DMS153 treated with DMSO at 0.1 percent for 48 hours (cell line): Measurements from ENCODE around the gene RASGRP3.
"Not testable (repeated sequence)": the region's sequence is repeated elsewhere in the genome, so short reads cannot be mapped to it uniquely, and the experiment has no call there.

Experiments
- DNase-seq: peaks from one replicate; lab custom pipeline; 2025; ENCODE audit not compliant: unreplicated experiment; lab: John Stamatoyannopoulos, UW

The RASGRP3 gene, protein sequence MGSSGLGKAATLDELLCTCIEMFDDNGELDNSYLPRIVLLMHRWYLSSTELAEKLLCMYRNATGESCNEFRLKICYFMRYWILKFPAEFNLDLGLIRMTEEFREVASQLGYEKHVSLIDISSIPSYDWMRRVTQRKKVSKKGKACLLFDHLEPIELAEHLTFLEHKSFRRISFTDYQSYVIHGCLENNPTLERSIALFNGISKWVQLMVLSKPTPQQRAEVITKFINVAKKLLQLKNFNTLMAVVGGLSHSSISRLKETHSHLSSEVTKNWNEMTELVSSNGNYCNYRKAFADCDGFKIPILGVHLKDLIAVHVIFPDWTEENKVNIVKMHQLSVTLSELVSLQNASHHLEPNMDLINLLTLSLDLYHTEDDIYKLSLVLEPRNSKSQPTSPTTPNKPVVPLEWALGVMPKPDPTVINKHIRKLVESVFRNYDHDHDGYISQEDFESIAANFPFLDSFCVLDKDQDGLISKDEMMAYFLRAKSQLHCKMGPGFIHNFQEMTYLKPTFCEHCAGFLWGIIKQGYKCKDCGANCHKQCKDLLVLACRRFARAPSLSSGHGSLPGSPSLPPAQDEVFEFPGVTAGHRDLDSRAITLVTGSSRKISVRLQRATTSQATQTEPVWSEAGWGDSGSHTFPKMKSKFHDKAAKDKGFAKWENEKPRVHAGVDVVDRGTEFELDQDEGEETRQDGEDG

DNA sequence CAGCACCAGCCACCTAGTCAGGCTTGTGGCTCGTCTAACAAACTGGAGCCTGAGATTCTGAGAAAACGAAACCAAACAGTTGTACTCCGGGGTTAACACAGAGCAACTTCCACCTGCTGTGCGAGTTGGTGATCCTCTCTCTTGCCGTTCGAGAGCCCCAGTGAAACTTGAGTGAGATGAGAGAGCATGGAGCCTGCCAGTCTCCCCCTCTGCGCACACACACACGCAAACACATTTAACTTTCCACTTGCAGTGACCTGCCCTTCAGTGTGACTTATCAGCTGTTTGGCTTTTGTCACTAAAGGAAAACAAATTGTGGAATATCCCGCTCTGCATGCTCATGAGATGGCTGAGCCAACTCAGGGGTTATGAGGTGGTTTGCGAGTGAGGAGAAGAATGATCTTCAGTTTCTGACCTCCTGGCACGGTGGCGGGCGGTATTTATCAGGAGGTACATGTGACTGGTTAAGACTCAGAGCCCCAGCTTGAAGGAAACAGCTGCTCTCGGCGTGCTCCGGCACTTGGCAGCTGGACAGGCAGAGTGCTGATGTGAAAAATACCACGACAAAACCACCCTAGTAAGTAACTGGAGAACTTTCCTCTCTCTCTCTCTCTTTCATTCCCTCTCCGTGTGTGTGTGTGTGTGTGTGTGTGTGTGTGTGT, at the start of gene RASGRP3:
Gene RASGRP3 (plus strand): TSS at position 519 of the 662 bp plus-strand sequence. CDS start 38,488 bp downstream, outside the sequence.
- peak; percentile 48 for DNase-seq

DNA sequence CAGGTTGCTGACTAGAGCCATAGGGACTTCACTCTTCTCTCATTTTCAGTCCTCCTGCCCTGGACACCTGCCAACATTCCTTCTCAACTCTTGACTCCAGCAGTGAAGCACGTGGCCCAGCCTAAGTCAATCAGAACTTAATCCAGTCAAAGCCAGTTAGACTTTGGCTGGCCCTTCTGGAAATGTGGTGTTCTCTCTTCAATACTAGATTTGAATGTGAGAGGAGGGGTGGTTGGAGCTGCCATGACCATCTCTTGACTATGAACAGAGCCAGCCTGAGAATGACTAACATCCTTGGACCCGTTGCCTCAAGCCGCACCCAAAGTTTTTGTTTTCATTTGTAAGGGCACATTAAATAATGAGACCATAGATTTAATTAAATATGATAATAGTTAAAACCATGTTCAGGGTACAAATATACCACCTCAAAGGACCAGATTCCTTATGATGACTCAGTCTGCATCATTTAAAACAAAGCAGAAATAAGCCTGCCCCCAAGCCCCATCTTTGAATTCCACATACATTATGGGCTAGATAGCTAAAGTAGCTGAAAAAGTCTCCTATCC, 49.7 kb upstream of the RASGRP3 start:
- DNase-seq, result no peak

DNA sequence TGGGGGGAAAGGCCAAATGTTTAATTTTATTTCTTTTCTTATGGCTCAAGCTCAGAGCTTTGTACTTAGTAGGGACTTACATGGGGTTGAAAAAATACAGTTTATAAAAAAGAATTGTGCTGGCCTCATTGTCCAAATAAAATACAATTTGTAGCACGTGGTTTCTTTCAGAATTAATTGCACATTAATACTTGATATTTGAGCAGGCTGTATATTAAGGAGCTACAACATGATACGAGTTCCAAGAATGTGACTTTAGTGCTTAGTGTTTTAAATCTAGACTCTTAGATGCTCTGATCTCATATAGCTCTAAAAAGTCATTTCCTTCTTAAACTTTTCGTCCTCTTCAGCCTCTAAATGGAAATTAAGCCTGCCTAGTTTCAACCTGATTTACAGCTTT, 46.4 kb upstream of the RASGRP3 start:
- no peak for DNase-seq

DNA sequence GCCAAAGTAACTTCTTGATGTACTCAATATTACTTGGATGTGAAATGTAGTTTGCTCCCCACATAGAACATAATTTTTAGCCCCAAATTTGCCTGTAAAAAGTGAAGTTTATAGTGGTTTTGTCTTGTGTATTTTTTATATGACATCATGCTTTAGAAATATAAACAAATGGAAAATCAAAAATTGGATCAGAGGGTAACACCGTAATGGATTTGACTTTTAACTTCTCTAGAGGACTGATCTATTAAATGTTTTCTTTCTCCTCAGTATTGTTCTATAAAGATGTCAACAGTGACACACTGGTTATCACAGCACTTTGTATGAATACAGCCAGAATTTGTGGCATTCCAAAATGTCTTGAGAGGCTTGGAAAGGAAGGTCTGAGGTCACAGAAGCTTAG, 45.6 kb upstream of the RASGRP3 start:
- no peak for DNase-seq

DNA sequence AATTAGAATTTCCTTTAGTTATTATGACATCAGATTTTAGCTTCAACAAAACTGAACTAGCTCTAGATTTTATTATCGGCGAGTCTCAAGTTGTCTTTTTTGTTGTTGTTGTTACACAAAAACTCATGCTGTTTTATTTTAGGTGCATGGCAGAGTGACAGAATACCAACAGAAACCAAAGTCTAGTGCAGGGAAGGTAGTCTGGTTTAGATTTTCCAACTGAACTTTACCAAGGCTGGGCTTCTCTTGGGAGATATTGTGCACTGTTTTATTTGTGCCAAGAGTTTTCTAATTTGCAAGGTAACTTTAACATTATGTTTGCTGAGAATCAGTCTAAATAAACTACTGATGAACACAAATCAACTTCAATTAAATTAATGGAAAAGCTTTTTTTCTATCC, 43.6 kb upstream of the RASGRP3 start:
- DNase-seq, result no peak

DNA sequence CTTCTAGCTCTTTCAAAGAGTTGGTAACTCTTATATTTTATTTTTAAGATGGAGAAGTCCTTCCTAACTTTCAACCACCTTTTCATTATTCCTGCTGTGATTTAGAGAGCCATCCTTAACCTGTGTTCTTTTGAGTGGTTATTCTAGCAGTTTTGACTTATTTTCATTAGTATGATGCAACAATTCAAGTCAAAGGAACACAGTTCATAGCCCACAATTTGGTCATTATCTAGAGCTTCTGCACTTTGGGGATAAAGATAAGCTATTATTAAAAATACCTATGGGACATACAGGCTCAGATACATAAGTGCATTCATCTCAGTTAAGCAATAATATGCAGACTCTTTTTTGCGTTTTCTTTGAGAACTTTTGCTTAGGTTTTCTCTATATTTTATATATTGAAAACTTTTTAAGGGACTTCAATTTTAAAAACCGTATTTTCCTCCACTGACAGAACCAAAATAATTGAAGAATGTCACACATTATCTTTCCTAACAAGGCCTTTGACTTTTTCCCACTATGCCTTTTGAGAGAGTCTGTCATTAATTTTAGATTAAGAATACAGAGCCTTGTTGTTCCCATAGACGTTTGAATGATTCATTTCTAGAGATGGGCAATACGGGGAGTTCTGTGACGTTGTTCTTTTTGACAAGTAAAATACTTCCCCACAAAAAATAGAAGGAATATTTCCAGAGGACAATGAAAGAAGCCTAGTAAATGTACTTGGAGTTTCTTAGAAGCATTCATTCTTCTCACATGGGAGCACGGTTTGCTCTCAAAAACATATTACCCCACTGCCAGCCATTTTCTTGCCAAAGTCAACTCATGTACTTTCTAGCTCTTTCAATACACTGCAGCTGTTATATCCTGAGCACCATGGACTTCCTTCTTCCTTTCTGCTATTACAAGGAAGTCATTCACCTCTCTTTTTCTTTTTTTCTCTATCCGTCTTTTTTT, 42.9 kb upstream of the RASGRP3 start:
- no peak for DNase-seq

DNA sequence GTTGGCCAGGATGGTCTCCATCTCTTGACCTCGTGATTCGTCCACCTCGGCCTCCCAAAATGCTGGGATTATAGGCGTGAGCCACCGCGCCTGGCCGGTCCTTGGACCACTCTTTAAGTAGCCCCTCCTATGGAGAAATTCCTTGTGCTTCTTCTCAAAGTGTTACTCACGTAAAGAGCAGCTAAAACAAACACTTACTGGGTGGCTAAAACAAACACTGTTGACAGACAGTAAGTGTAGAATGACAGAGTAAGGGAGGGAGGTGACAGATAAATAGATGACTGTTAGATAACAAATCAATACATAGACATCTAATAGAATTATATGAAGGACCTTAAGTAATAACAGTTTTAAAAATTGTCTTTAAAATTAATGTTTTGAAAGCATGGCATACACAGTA, 40.9 kb upstream of the RASGRP3 start:
- DNase-seq, result no peak

DNA sequence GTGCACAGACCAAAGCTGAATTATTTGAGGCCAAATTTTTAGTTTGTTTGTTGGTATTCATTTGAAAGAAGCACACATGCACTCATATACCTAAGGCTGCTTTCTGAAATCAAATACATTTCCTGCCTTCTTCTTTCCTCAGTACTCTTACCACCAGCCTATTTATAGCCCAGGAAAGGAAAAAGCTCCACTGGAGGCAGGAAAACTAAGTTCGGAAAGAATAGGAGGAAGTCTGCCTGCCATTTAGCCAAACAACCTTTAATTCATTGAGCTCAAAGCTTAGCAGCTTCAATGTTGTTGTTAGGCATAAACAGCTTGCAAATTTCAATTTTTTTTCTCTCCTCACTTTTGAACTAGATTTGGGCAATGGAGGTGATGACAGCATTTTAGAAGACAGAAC, 40.4 kb upstream of the RASGRP3 start:
- no peak for DNase-seq

DNA sequence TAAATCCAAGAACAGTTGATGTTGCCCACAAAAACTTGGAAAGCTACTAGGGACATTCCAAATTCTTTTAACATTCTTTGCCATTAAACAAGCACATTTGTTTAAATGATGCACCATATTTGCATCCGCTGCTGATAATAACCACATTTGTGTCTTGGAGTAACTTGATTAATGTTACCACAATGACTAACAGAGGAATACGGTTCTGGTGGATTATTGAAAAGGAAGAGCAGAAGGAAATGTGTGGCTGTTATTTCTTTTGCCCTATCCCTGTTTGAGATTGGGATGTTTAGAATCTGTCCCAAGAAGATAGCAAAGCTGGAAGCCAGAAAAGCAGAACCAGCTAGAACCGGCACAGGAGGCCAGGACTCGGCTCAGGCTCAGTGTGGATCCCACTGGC, 39.2 kb upstream of the RASGRP3 start:
- no peak for DNase-seq

DNA sequence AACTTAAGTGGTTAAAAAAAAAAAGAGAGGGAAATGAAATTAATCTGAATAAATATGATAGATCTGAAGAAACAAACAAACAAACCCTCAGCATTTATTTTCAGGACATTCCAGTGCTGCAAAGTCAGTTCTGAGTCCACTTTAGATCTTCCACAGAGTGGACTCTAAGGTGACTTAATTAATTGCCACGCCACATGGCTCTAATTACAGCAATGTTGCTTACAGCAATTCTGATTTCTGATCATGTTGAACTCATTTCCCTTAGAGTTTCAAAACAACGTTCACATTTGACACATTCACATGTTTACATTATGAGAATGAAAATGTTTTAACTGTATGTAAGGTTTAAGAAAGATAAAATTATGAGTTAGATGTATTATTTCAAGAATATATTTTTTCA, 38.6 kb upstream of the RASGRP3 start:
- no peak for DNase-seq

DNA sequence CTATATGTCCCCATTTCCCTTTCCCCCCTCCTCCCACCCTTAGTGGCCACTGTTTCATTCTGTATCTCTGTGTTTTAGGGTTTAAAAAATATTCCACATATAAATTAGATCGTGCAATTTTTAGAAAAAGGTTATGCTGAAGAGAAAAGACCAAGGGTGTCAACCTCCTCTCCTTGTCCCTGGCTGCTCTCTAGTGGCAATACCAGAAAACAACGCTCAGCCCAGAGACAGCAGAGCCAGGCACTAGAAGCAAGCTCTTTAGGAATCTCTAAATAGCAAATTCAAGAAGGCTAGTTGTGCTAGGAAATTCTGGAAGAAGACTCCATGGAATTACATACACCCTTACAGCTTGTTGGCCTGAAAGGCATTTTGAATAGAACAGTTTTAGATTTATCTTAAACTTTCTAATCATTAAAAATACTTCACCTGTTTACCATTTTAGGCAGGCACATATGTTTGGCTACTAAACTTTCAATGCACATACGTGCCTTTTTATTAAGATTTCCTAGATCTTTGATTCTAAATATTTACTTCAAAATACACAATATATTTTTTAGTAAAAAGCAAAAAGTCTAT, 35.1 kb upstream of the RASGRP3 start:
- peak; percentile 2 for DNase-seq

DNA sequence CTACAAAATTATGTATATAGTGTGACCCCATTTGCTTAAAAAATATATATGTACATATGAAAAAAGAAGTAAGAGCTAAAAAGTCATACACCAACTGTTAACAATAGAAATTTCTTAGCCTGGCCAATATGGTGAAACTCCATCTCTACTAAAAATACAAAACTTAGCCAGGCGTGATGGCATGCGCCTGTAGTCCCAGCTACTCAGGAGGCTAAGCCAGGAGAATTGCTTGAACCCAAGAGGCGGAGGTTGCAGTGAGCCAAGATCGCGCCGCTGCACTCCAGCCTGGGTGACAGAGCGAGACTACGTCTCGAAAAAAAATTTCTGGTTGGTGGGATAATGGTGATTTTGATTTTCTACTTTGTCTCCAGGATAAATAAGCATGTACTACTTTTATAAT, 34.4 kb upstream of the RASGRP3 start:
- not testable (repeated sequence) for DNase-seq

DNA sequence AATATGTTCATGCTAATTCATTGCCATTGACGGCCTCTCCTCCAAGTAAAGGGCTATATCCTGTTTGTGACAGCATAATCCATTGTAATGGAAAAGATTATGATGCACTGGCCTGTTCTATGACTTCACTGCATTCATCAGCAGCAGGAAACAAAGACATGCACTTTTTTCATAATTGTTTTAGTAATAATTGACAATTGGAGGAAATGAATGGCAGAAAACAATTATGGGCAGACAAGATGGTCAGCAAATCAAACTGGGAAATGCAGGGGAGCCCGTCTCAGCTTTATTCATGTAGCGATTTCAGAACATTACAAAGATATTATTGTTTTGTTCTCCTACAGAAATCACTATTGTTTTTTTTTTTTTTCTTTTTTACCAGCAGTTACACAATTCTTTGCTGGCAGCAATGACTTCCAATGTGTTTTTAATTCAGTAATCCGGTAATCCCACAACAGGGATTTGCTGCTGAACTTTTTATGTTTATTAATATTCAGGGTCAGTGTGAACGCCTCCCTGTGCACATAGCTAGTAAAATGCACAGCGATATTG, 33.8 kb upstream of the RASGRP3 start:
- DNase-seq, result no peak

DNA sequence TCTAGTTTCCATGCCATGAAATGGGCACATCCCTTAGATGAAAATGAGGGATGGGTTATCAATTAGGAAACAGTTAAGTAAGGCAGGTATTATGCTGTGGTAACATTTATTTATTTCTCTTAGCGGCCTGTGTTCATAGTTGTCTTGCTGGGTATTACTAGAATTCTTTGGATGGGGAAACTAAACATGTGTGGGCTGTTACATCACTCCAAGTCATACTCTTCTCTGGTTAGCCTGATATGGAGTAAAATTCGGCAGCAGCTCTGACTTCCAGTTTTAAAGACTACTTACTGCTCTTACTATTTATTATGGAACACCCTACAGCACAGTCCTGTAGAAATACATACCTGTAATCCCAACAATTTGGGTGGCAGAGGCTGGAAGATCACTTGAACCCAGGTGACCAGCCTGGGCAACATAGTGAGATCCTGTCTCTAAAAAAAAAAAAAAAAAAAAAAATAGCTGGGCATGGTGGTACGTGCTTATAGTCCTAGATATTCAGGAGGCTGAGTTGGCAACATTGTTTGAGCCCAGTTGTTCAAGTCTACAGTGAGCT, 33.1 kb upstream of the RASGRP3 start:
- DNase-seq, result no peak

DNA sequence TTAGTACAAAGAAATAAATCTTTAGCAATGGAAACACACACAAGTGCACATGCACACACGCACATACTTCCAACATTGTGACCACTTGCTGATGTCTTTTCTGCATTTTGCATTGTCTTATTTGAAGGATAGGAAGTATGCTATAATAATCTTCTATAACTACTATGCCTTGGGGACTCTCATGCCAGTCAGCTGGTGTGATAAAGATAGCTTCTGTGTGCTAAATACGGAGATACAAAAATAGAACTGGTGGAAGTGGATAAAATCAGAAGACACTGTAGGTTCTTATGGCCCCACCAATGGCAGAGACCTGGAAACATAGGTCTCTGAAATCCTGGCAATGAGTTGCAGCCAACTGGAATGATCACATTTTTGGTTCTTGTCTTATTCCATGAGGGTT, 31.5 kb upstream of the RASGRP3 start:
- DNase-seq, result no peak

DNA sequence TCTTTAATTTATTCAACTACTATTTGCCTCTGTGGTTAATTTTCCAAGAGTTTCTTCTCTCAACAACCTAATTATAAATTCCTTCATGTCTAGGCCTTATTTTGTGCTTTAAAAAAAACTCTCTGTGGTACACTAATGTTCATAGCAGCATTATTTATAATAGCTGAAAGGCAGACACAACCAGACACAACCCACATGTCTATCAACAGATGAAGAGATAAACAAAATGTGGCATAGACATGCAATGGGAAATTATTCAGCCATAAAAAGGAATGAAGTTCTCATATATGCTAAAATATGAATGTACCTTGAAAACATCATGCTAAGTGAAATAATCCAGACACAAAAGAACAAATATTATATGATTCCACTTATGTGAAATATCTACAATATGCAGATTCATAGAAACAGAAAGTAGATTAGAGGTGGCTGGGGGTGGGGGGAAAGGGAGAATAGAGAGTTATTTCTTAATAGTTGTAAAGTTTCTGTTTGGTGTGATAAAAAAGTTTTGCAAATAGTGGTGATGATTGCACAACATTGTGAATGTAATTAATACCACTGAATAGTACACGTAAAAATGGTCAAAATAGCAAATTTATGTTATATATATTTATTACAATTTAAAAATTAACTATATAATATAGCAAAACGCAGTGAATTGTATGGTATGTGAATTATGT, 28.1 kb upstream of the RASGRP3 start:
- no peak for DNase-seq

DNA sequence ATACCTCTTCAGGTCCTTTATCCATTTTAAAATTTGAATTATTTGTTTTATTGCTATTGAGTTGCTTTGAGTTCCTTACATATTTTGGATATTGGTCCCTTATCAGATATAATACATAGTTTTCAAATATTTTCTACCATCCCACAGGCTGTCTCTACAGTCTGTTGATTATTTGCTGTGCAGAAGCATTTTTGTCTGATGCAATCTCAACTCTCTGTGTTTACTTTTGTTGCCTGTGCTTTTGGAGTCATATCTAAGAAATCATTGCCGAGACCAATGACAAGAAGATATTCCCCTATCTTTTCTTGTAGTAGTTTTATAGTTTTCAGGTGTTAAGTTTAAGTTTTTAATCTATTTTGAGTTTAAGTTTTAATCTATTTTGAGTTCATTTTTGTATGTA, 25.2 kb upstream of the RASGRP3 start:
- DNase-seq, result no peak

DNA sequence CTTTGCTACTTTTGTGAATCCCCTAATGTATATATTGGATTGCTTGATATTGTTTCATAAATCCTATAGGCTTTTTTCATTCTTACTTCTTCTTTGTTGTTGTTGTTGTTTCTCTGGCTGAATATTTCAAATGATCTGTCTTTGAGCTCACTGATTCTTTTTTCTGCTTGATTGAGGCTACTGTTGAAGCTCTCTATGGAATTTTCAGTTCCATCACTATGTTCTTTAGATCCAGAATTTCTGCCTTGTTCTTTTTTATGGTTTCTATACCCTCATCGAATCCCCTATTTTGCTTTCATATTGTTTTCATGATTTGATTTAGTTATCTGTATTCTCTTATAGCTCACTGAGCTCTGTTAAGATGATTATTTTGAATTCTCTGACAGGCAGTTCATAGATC, 24.6 kb upstream of the RASGRP3 start:
- no peak for DNase-seq

DNA sequence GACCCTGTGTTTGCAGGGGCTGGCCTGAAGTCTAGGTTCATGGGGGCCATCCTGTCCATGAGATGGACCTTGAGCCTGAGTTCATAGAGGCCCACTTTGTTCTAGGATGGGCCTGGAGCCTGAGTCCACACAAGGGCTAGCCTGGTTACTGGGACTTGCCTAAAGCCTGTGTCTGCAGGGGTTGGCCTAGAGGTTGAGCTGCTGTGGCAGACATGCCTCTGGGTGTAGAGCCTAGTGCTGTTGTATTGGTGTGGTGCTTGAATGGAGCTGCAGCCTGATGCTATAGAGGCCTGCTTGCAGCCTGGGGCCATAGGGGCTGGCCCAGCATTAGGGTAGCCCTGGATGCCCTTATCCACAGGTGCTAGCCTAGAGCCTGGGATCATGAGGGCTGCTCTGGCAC, 23.9 kb upstream of the RASGRP3 start:
- DNase-seq, result no peak
